OCI-LY1 (cell line): ENCODE measurements around the gene ADAMTS9.

ENCODE experiments used
- H2AFZ ChIP-seq: fragments of 200-600 bp; sonication (generic), shearing (Covaris generic); 2 replicates; pipeline ENCODE4 v1.6.0; 2014; ENCODE audit warnings: antibody characterized with exemption, mild to moderate bottlenecking, low read length
- H3F3A ChIP-seq: fragments of 200-600 bp; sonication (generic), shearing (Covaris generic); 2 replicates; pipeline ENCODE4 v1.6.0; 2014; ENCODE audit warnings: mild to moderate bottlenecking, antibody characterized with exemption, low read length, moderate library complexity; ENCODE audit not compliant: insufficient read depth
- H3K27ac ChIP-seq: fragments of 200-600 bp; sonication (generic); 2 replicates; pipeline ENCODE4 v1.5.1; 2014; ENCODE audit warnings: low read length, mixed run types, mild to moderate bottlenecking, low read depth; ENCODE audit not compliant: poor library complexity, severe bottlenecking
- H3K27me3 ChIP-seq: fragments of 200-600 bp; sonication (generic); 2 replicates; pipeline ENCODE4 v1.6.0; 2014; ENCODE audit warnings: antibody characterized with exemption, mild to moderate bottlenecking, low read length, moderate library complexity; ENCODE audit not compliant: insufficient read depth
- H3K36me3 ChIP-seq: fragments of 200-600 bp; sonication (generic); 2 replicates; pipeline ENCODE4 v1.6.1; 2014; ENCODE audit warnings: mild to moderate bottlenecking, antibody characterized with exemption, low read length, moderate library complexity, mixed read lengths; ENCODE audit not compliant: insufficient read depth
- H3K4me1 ChIP-seq: fragments of 200-600 bp; sonication (generic); 2 replicates; pipeline ENCODE4 v1.5.1; 2014; ENCODE audit warnings: mild to moderate bottlenecking, low read length, moderate library complexity; ENCODE audit not compliant: insufficient read depth, severe bottlenecking
- H3K4me2 ChIP-seq: fragments of 200-600 bp; sonication (generic), shearing (Covaris generic); 2 replicates; pipeline ENCODE4 v1.6.1; 2014; ENCODE audit warnings: low read length
- H3K4me3 ChIP-seq: fragments of 200-600 bp; sonication (generic); 2 replicates; pipeline ENCODE4 v1.5.1; 2014; ENCODE audit warnings: low read length, low read depth, mild to moderate bottlenecking, mixed read lengths; ENCODE audit not compliant: poor library complexity, severe bottlenecking
- H3K79me2 ChIP-seq: fragments of 200-600 bp; shearing (Covaris generic); 2 replicates; pipeline ENCODE4 v1.6.1; 2016; ENCODE audit warnings: mixed run types, low read length, mixed read lengths; ENCODE audit not compliant: insufficient read depth
- H3K9ac ChIP-seq: fragments of 200-600 bp; sonication (generic), shearing (Covaris generic); 2 replicates; pipeline ENCODE4 v1.6.1; 2014; ENCODE audit warnings: mild to moderate bottlenecking, low read length, mixed read lengths
- H3K9me2 ChIP-seq: fragments of 200-600 bp; sonication (generic), shearing (Covaris generic); 2 replicates; pipeline ENCODE4 v1.6.1; 2014; ENCODE audit warnings: low read depth, mild to moderate bottlenecking, low read length, mixed read lengths
- H3K9me3 ChIP-seq: fragments of 200-600 bp; shearing (Covaris generic); 2 replicates; pipeline ENCODE4 v1.6.1; 2014; ENCODE audit warnings: low read length, mixed read lengths
- H4K20me1 ChIP-seq: fragments of 200-600 bp; sonication (generic), shearing (Covaris generic); 2 replicates; pipeline ENCODE4 v1.6.0; 2016; ENCODE audit warnings: mild to moderate bottlenecking, low read length; ENCODE audit not compliant: insufficient read depth
- CTCF ChIP-seq: fragments of 200-600 bp; sonication (generic), shearing (Covaris generic); IDR thresholded peaks from 2 replicates; pipeline ENCODE4 v1.5.1; 2017; ENCODE audit warnings: mild to moderate bottlenecking, antibody characterized with exemption, low read length, moderate library complexity, mixed read lengths
- EZH2 ChIP-seq: fragments of 200-600 bp; sonication (generic), shearing (Covaris generic); IDR thresholded peaks from 2 replicates; pipeline ENCODE4 v1.8.0; 2017; ENCODE audit warnings: borderline replicate concordance, mixed run types, mild to moderate bottlenecking, antibody characterized with exemption, low read length, moderate library complexity, mixed read lengths

The ADAMTS9 gene

GRCh38 chr3:64666171-64666588 lies 21.6 kb downstream of the ADAMTS9 start:
- H3K79me2 ChIP-seq, result no peaks in the 10 kb centered on the region
- H3K4me3 ChIP-seq, result no peak overlapping the region
- no peak overlapping the region for H2AFZ ChIP-seq
- H3K4me1 ChIP-seq, result no peaks in the 10 kb centered on the region
- H3K27ac ChIP-seq, result no peak overlapping the region
- no peaks in the 10 kb centered on the region for H3K27me3 ChIP-seq
- no peak overlapping the region for H3K4me2 ChIP-seq
- H3K9ac ChIP-seq, result no peak overlapping the region
- no peaks in the 10 kb centered on the region for H3K9me2 ChIP-seq
- H3K36me3 ChIP-seq, result no peaks in the 10 kb centered on the region
- H3F3A ChIP-seq, result no peaks in the 10 kb centered on the region
- no peak for TF ChIP-seq EZH2
- no peak for TF ChIP-seq CTCF
- no peaks in the 10 kb centered on the region for H3K9me3 ChIP-seq
- H4K20me1 ChIP-seq, result no peaks in the 10 kb centered on the region

- Histone ChIP-seq H3K27me3 (no peaks in the 10 kb centered on the region), H3F3A (no peaks in the 10 kb centered on the region), H3K9ac (no peak overlapping the region), H3K9me2 (no peaks in the 10 kb centered on the region), H3K4me3 (no peak overlapping the region), H4K20me1 (no peaks in the 10 kb centered on the region), H2AFZ (no peak overlapping the region), H3K79me2 (no peaks in the 10 kb centered on the region), H3K4me1 (no peaks in the 10 kb centered on the region), H3K27ac (no peak overlapping the region), H3K9me3 (no peaks in the 10 kb centered on the region), H3K4me2 (no peak overlapping the region), H3K36me3 (no peaks in the 10 kb centered on the region)
- TF ChIP-seq EZH2 (no peak), CTCF (no peak)
Observed at GRCh38 chr3:64664397-64664796, 23.4 kb downstream of the ADAMTS9 start.

- no peaks in the 10 kb centered on the region for H3K9me3 ChIP-seq
- H3K36me3 ChIP-seq, result no peaks in the 10 kb centered on the region
- no peaks in the 10 kb centered on the region for H3K9me2 ChIP-seq
- TF ChIP-seq CTCF (no peak), EZH2 (no peak)
- no peak overlapping the region for H3K27ac ChIP-seq
- H3K4me1 ChIP-seq, result no peaks in the 10 kb centered on the region
- no peak overlapping the region for H3K9ac ChIP-seq
- H4K20me1 ChIP-seq, result no peaks in the 10 kb centered on the region
- no peak overlapping the region for H2AFZ ChIP-seq
- no peak overlapping the region for H3K4me2 ChIP-seq
- no peaks in the 10 kb centered on the region for H3K79me2 ChIP-seq
- no peaks in the 10 kb centered on the region for H3K27me3 ChIP-seq
- H3F3A ChIP-seq, result no peaks in the 10 kb centered on the region
- no peak overlapping the region for H3K4me3 ChIP-seq
Observed at GRCh38 chr3:64659617-64659978, 28.2 kb downstream of the ADAMTS9 start.
